HG02571 (cell line): Measurements from ENCODE around the gene PNO1.
"Not testable (repeated sequence)": the region's sequence is repeated elsewhere in the genome, so short reads cannot be mapped to it uniquely, and the experiment has no call there.

Experiments
- ATAC-seq: cut with Tn5 transposase; IDR thresholded peaks from one replicate; pipeline ENCODE4 v1.9.1; 2021; ENCODE audit warnings: mild to moderate bottlenecking, moderate library complexity; ENCODE audit not compliant: unreplicated experiment

PNO1 gene

GRCh38 chr2:68156419-68156818 is 1.3 kb upstream of the PNO1 start:
- no peak for ATAC-seq

- peak; percentile 35 for ATAC-seq
Measured at GRCh38 chr2:68157002-68157401, 686 bp upstream of the PNO1 start.

GRCh38 chr2:68158134-68158447 is 403 bp downstream of the PNO1 start:
- no peak for ATAC-seq

GRCh38 chr2:68163641-68164040 is 6.0 kb downstream of the PNO1 start:
- no peak for ATAC-seq

- no peak for ATAC-seq
Measured at GRCh38 chr2:68167186-68167585, 9.5 kb downstream of the PNO1 start.

GRCh38 chr2:68169308-68169707 is 11.6 kb downstream of the PNO1 start:
- ATAC-seq, result no peak

GRCh38 chr2:68171146-68171545 is 13.5 kb downstream of the PNO1 start:
- no peak for ATAC-seq

GRCh38 chr2:68171684-68172083 is 14.0 kb downstream of the PNO1 start:
- ATAC-seq, result no peak

GRCh38 chr2:68172521-68172920 is 14.8 kb downstream of the PNO1 start:
- no peak for ATAC-seq

- ATAC-seq, result no peak
Measured at GRCh38 chr2:68172990-68173700, 15.5 kb downstream of the PNO1 start.

- ATAC-seq, result not testable (repeated sequence)
Measured at GRCh38 chr2:68175210-68175609, 17.5 kb downstream of the PNO1 start.

GRCh38 chr2:68176657-68177056 is 19.0 kb downstream of the PNO1 start:
- ATAC-seq, result no peak

- no peak for ATAC-seq
Measured at GRCh38 chr2:68177541-68177940, 19.9 kb downstream of the PNO1 start.

GRCh38 chr2:68178432-68178831 is 20.7 kb downstream of the PNO1 start:
- no peak for ATAC-seq

- no peak for ATAC-seq
Measured at GRCh38 chr2:68178954-68179627, 21.4 kb downstream of the PNO1 start.

- ATAC-seq, result no peak
Measured at GRCh38 chr2:68182902-68183301, 25.2 kb downstream of the PNO1 start.

- ATAC-seq, result no peak
Measured at GRCh38 chr2:68185541-68186164, 28.0 kb downstream of the PNO1 start.

- ATAC-seq, result no peak
Measured at GRCh38 chr2:68187329-68187728, 29.6 kb downstream of the PNO1 start.

- ATAC-seq, result no peak
Measured at GRCh38 chr2:68188831-68189230, 31.1 kb downstream of the PNO1 start.

- ATAC-seq, result no peak
Measured at GRCh38 chr2:68189991-68190784, 32.5 kb downstream of the PNO1 start.

- ATAC-seq, result no peak
Measured at GRCh38 chr2:68190991-68191731, 33.5 kb downstream of the PNO1 start.
